DND-41 (cell line): ENCODE results near the gene ATP13A3.
"Not testable (repeated sequence)": the region's sequence is repeated elsewhere in the genome, so short reads cannot be mapped to it uniquely, and the experiment has no call there.

Experiments used
- ATAC-seq: fragments of 200-7000 bp; cut with Tn5 transposase; 3 replicates; pipeline ENCODE4 v1.9.1; 2021; ENCODE audit warnings: low read depth; ENCODE audit not compliant: insufficient read depth
- DNase-seq: peaks from one replicate; pipeline ENCODE4 v3.0.0-alpha.2; 2020
- H2AFZ ChIP-seq: 2 replicates; pipeline ENCODE4 v1.6.0; 2012; ENCODE audit warnings: low read depth, low read length
- H3K27ac ChIP-seq: 2 replicates; pipeline ENCODE4 v1.5.1; 2012; ENCODE audit warnings: low read length, inconsistent platforms
- H3K27me3 ChIP-seq: fragments of 200-600 bp; sonication (generic); 2 replicates; pipeline ENCODE4 v1.6.0; 2012; ENCODE audit warnings: low read length, mild to moderate bottlenecking, inconsistent platforms; ENCODE audit not compliant: insufficient read depth, poor library complexity
- H3K36me3 ChIP-seq: 2 replicates; pipeline ENCODE4 v1.5.1; 2012; ENCODE audit warnings: low read length, inconsistent platforms; ENCODE audit not compliant: insufficient read depth
- H3K4me1 ChIP-seq: 2 replicates; pipeline ENCODE4 v1.5.1; 2012; ENCODE audit warnings: mild to moderate bottlenecking, low read length; ENCODE audit not compliant: insufficient read depth
- H3K4me2 ChIP-seq: 2 replicates; pipeline ENCODE4 v1.6.0; 2012; ENCODE audit warnings: mild to moderate bottlenecking, moderate library complexity, low read length, inconsistent platforms; ENCODE audit not compliant: insufficient read depth
- H3K4me3 ChIP-seq, 2 experiments: fragments of 200-600 bp in 1 of 2; shearing (Covaris generic) in 1 of 2; 2 replicates each; pipeline ENCODE4 v1.5.1; 2012 to 2016; ENCODE audit warnings: inconsistent platforms in 2 of 2, low read length in 2 of 2, mild to moderate bottlenecking in 2 of 2, low read depth in 1 of 2, moderate library complexity in 1 of 2
- H3K79me2 ChIP-seq: 2 replicates; pipeline ENCODE4 v1.6.0; 2012; ENCODE audit warnings: low read length, inconsistent platforms; ENCODE audit not compliant: insufficient read depth
- H3K9ac ChIP-seq: 2 replicates; pipeline ENCODE4 v1.6.0; 2012; ENCODE audit warnings: low read depth, mild to moderate bottlenecking, inconsistent platforms, low read length, moderate library complexity
- H3K9me3 ChIP-seq: 2 replicates; pipeline ENCODE4 v1.5.1; 2012; ENCODE audit warnings: low read length, moderate library complexity, mild to moderate bottlenecking, inconsistent platforms; ENCODE audit not compliant: insufficient read depth, severe bottlenecking
- H4K20me1 ChIP-seq: 2 replicates; pipeline ENCODE4 v1.6.0; 2012; ENCODE audit warnings: low read length; ENCODE audit not compliant: insufficient read depth
- CTCF ChIP-seq: IDR thresholded peaks from 2 replicates; pipeline ENCODE4 v1.5.1; 2012; ENCODE audit warnings: borderline replicate concordance, low read length, moderate library complexity, mild to moderate bottlenecking; ENCODE audit not compliant: poor library complexity, severe bottlenecking; ENCODE audit errors: extremely low read depth
- EZH2 ChIP-seq: IDR thresholded peaks from 3 replicates; pipeline ENCODE4 v1.6.1; 2012; ENCODE audit warnings: borderline replicate concordance, low read depth, mild to moderate bottlenecking, moderate library complexity, low read length, inconsistent platforms; ENCODE audit not compliant: severe bottlenecking

ATP13A3 gene

GRCh38 chr3:194497799-194498575, 11.2 kb upstream of the ATP13A3 start:
- Histone ChIP-seq H3K27ac (no peak overlapping the region), H3K27me3 (no peaks in the 10 kb centered on the region), H3K4me3 (no peak overlapping the region), H3K4me1 (0 out of 2 replicates have a peak, but pooled peaks cover 3% of the 10 kb centered on the region), H3K9me3 (no peaks in the 10 kb centered on the region), H3K79me2 (no peaks in the 10 kb centered on the region), H2AFZ (no peak overlapping the region), H4K20me1 (no peaks in the 10 kb centered on the region), H3K36me3 (no peaks in the 10 kb centered on the region), H3K4me2 (no peak overlapping the region), H3K9ac (no peak overlapping the region)
- DNase-seq, result no peak
- no peak for TF ChIP-seq EZH2
- TF ChIP-seq CTCF, result no peak
- ATAC-seq, result no peak

GRCh38 chr3:194496217-194496919, 9.6 kb upstream of the ATP13A3 start:
- DNase-seq (no peak), ATAC-seq (no peak)
- Histone ChIP-seq H3K9ac (no peak overlapping the region), H3K27ac (no peak overlapping the region), H3K36me3 (no peaks in the 10 kb centered on the region), H3K4me2 (no peak overlapping the region), H2AFZ (no peak overlapping the region), H3K27me3 (no peaks in the 10 kb centered on the region), H4K20me1 (no peaks in the 10 kb centered on the region), H3K4me3 (no peak overlapping the region), H3K4me1 (0 out of 2 replicates have a peak, but pooled peaks cover 3% of the 10 kb centered on the region), H3K79me2 (no peaks in the 10 kb centered on the region), H3K9me3 (no peaks in the 10 kb centered on the region)
- TF ChIP-seq CTCF (no peak), EZH2 (no peak)

- no peak for DNase-seq
- H2AFZ ChIP-seq, result no peak overlapping the region
- H3K27ac ChIP-seq, result no peak overlapping the region
- TF ChIP-seq EZH2 (no peak), CTCF (no peak)
- no peak for ATAC-seq
- H4K20me1 ChIP-seq, result no peaks in the 10 kb centered on the region
- H3K9ac ChIP-seq, result no peak overlapping the region
- no peaks in the 10 kb centered on the region for H3K27me3 ChIP-seq
- H3K79me2 ChIP-seq, result no peaks in the 10 kb centered on the region
- H3K4me2 ChIP-seq, result no peak overlapping the region
- H3K9me3 ChIP-seq, result no peaks in the 10 kb centered on the region
- H3K36me3 ChIP-seq, result no peaks in the 10 kb centered on the region
- H3K4me3 ChIP-seq, result no peak overlapping the region
- H3K4me1 ChIP-seq, result 0 out of 2 replicates have a peak, but pooled peaks cover 3% of the 10 kb centered on the region
Measured at GRCh38 chr3:194494951-194495374, 8.2 kb upstream of the ATP13A3 start.

- not testable (repeated sequence) for H4K20me1 ChIP-seq, H3K9ac ChIP-seq, H3K4me1 ChIP-seq, H3K27me3 ChIP-seq, H3K27ac ChIP-seq, H3K4me2 ChIP-seq, ATAC-seq, DNase-seq, H2AFZ ChIP-seq, H3K9me3 ChIP-seq, H3K4me3 ChIP-seq, H3K79me2 ChIP-seq, H3K36me3 ChIP-seq
Measured at GRCh38 chr3:194493995-194494927, 7.5 kb upstream of the ATP13A3 start.
